ENCODE measurements around the gene TMPRSS9.
"Not testable (repeated sequence)": the region's sequence is repeated elsewhere in the genome, so short reads cannot be mapped to it uniquely, and the experiment has no call there.

Gene TMPRSS9

GRCh38 chr19:2392366-2392765, 32.3 kb downstream of the TMPRSS9 start:
- no peak for DNase-seq (ENCODE audit: low read depth, low spot score)

GRCh38 chr19:2392899-2393298, 32.8 kb downstream of the TMPRSS9 start:
- DNase-seq (ENCODE audit: low read depth, low spot score): not testable (repeated sequence)

- DNase-seq (ENCODE audit: low read depth, low spot score): no peak
Measured at GRCh38 chr19:2394054-2394441, 34.0 kb downstream of the TMPRSS9 start.

DNA sequence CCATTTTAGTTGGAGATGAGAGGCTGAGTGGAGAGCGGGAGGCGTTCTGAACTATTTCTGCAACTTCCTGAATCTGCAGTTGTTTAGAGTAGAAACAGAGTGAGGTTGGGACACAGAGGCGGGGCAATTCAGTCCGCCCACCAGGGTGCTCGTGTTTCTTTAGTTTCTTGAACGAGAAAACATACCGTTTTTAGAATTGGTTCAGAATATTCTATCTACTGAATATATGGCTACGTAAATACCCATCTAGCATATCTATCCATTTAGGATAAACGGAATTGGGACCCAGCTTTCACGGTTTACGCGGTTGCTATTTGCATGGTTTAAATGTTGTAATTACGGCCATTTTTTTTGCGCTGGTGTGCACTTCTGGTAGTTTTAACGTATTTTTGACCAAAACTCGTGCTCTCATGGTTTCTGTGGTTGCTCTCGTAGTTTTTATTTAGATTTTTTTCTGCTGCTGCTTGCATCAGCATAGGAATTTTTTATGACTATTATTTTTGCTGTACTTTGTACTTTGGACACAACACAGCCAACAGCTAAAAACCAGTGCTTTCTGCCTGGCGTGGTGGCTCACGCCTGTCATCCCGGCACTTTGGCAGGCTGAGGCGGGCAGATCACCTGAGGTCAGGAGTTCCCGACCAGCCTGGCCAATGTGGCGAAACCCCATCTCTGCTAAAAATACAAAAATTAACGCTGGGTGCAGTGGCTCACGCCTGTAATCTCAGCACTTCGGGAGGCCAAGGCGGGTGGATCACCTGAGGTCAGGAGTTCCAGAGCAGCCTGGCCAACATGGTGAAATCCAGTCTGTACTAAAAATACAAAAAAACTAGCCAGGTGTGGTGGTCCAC, 34.6 kb downstream of the TMPRSS9 start:
- no peak for DNase-seq (ENCODE audit: low read depth, low spot score)

- DNase-seq (ENCODE audit: low read depth, low spot score): not testable (repeated sequence)
Measured at GRCh38 chr19:2395293-2395829, 35.3 kb downstream of the TMPRSS9 start.

GRCh38 chr19:2397173-2397572, 37.1 kb downstream of the TMPRSS9 start:
- not testable (repeated sequence) for DNase-seq (ENCODE audit: low read depth, low spot score)

GRCh38 chr19:2398735-2399305, 38.8 kb downstream of the TMPRSS9 start:
- no peak for DNase-seq (ENCODE audit: low read depth, low spot score)

- no peak for DNase-seq (ENCODE audit: low read depth, low spot score)
Measured at GRCh38 chr19:2399582-2399981, 39.5 kb downstream of the TMPRSS9 start.

DNA sequence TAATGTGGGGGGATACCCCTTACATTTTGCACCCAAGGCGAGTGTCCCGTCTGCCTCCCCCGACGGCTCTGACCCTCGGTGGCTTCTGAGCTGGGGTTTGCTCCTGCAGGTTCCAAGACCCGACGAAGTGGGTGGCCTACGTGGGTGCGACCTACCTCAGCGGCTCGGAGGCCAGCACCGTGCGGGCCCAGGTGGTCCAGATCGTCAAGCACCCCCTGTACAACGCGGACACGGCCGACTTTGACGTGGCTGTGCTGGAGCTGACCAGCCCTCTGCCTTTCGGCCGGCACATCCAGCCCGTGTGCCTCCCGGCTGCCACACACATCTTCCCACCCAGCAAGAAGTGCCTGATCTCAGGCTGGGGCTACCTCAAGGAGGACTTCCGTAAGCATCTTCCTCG, 48.2 kb downstream of the TMPRSS9 start:
- no peak for DNase-seq (ENCODE audit: low read depth, low spot score)

DNA sequence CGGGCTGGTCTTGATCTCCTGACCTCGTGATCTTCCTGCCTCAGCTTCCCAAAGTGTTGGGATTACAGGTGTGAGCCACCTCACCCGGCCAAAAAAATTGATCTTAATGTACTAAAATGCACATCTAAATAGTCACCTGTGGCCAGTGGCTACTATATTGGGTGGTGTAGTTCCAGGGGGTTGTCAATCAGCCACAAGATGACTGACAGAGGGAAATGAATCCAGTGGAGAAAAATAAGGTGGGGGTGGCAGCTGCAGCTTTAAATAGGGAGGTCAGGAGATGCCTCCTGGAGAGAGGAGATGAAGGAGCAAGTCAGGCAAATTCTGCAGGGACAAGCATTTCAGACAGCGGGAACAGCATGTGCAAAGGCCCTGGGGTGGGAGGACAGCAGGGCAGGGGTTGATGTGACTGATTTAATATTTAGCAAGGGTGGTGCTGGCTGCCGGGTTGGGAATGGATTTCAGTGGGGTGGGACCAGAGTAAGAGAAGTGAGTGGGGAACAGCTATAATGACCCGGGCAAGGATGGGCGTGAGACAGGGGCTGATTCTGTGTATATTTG, 49.4 kb downstream of the TMPRSS9 start:
- no peak for DNase-seq (ENCODE audit: low read depth, low spot score)

- DNase-seq (ENCODE audit: low read depth, low spot score): no peak
Measured at GRCh38 chr19:2410023-2410422, 50.0 kb downstream of the TMPRSS9 start.

DNA sequence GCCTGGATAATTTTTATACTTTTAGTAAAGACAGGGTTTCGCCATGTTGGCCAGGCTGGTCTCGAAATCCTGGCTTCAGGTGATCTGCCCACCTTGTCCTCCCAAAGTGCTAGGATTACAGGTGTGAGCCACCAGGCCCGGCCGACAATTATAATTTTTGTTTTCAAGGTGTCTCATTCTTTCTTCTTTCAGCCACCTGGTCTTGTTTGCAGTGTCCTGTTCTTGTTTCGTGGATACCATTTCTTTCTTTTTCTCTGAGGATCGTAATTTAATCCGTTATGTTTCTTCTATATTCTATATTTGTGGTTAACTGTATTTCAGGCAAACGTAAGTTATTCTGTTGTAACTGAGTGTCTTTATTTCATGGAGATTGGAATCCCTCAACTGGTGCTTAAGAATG, 51.6 kb downstream of the TMPRSS9 start:
- no peak for DNase-seq (ENCODE audit: low read depth, low spot score)

DNA sequence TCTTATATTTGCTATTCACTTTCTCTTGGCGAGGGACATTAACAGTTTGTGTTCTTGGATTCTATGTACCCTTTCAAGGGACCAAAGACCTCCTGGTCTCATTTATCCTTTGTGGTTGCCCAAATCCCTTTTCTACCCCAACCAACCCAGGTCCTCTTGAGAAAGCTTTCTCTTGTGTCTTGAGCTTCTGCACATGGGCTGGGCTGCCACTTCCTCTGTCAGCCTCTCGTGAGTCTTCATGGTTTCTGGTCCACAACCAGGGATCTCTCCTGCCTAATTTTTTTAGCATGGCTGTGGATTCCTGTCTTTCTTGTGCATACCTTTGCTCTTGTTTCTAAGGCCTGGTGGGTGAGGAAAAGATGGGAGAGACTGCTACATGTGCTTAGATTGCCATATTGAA, 52.4 kb downstream of the TMPRSS9 start:
- no peak for DNase-seq (ENCODE audit: low read depth, low spot score)

DNA sequence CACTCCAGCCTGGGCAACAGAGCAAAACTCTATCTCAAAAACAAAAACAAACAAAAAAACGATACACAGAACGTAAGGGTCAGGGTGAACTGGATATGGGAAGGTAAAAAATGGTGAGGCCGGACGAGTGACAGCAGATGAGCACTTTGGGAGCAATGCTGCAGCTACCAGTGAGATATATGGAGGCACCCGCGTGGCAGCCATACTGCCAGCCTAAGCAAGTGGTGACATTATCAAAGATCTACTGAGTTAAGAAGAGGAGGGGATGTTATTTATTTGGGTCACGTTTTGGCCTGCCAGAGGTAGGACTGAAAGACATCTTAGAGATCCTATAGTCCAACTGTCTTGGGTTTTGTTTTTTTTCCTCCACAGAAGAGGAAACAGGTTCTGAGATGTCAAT, 53.1 kb downstream of the TMPRSS9 start:
- no peak for DNase-seq (ENCODE audit: low read depth, low spot score)

DNA sequence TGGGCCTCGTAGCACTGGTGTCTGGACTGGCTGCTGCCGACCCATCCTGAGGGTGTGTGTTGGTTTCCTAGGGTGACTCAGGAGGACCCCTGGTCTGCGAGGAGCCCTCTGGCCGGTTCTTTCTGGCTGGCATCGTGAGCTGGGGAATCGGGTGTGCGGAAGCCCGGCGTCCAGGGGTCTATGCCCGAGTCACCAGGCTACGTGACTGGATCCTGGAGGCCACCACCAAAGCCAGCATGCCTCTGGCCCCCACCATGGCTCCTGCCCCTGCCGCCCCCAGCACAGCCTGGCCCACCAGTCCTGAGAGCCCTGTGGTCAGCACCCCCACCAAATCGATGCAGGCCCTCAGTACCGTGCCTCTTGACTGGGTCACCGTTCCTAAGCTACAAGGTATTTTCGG, 53.6 kb downstream of the TMPRSS9 start:
- no peak for DNase-seq (ENCODE audit: low read depth, low spot score)

- DNase-seq (ENCODE audit: low read depth, low spot score): no peak
Measured at GRCh38 chr19:2415281-2415972, 55.4 kb downstream of the TMPRSS9 start.

GRCh38 chr19:2415973-2416319, 55.9 kb downstream of the TMPRSS9 start:
- DNase-seq (ENCODE audit: low read depth, low spot score): no peak

DNA sequence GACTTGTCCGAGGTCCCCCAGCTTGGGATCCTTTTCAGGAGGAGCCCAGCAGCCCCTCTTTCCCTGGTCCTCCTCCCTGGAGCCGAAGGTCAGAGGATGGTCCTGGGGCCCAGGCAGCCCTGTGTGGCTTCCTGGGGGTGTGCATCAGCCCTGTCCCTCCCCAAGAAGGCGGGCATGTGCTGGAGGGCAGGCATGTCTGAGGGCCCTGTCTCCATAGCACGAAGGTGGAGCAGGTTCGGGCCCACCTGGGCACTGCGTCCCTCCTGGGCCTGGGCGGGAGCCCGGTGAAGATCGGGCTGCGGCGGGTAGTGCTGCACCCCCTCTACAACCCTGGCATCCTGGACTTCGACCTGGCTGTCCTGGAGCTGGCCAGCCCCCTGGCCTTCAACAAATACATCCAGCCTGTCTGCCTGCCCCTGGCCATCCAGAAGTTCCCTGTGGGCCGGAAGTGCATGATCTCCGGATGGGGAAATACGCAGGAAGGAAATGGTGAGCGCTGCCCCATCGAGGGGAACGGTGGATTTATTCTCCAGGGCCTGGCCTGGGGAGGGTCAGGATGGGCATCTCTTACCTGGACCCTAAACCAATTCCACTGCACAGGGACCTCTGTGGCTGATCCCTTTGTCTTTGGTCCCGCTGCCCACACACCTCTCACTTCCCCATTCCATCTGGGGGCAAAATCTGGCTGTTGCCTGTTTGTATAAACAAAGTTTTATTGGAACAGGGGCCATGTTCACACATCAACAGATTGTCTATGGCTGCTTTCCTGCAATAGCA, 56.4 kb downstream of the TMPRSS9 start:
- no peak for DNase-seq (ENCODE audit: low read depth, low spot score)

- not testable (repeated sequence) for DNase-seq (ENCODE audit: low read depth, low spot score)
Measured at GRCh38 chr19:2417436-2417835, 57.4 kb downstream of the TMPRSS9 start.

GRCh38 chr19:2417881-2418406, 57.9 kb downstream of the TMPRSS9 start:
- no peak for DNase-seq (ENCODE audit: low read depth, low spot score)

- DNase-seq (ENCODE audit: low read depth, low spot score): no peak
Measured at GRCh38 chr19:2419754-2420153, 59.7 kb downstream of the TMPRSS9 start.

All from activated naive CD8-positive, alpha-beta T cell treated with anti-CD3 and anti-CD28 coated beads, Interleukin-2, amount 50 U/mL, for 16 hours (primary cell).